Sigmoid colon (tissue), 4 donors: ENCODE data around the gene MARCO.
"Not testable (repeated sequence)": the region's sequence is repeated elsewhere in the genome, so short reads cannot be mapped to it uniquely, and the experiment has no call there.

Experiments
- CTCF ChIP-seq, 4 experiments: fragments of 450-650 bp in 3 of 4; fragments of 200-600 bp in 1 of 4; IDR thresholded peaks; one replicate each; pipeline ENCODE4 v1.5.1; 2016 to 2019; ENCODE audit warnings: antibody characterized with exemption in 4 of 4, mild to moderate bottlenecking in 3 of 4, moderate library complexity in 2 of 4
- POLR2A ChIP-seq, 2 donors: fragments of 450-650 bp; IDR thresholded peaks; one replicate each; pipeline ENCODE4 v1.6.1; 2016; ENCODE audit warnings: antibody characterized with exemption in 2 of 2, mild to moderate bottlenecking in 2 of 2, moderate library complexity in 2 of 2
- POLR2AphosphoS5 ChIP-seq, 4 donors: sonication (generic); formaldehyde crosslinking; IDR thresholded peaks; one replicate each; pipeline ENCODE4 v1.6.1; 2017; ENCODE audit warnings: antibody characterized with exemption in 4 of 4

GRCh38 chr2:118948266-118948665, 6.3 kb downstream of the MARCO start:
- not testable (repeated sequence) for TF ChIP-seq POLR2AphosphoS5, CTCF, POLR2A (IDR thresholded peaks at IDR 0.05)
